Stimulated activated CD4-positive, alpha-beta T cell treated with anti-CD3 and anti-CD28 coated beads, Interleukin-4, amount 100 ng/mL, for 24 hours (primary cell): ENCODE measurements around the gene SMG6.
A peak's percentile ranks its signal among the peaks of the same experiment; 100 is the strongest.

ENCODE experiments used
- DNase-seq: peaks from one replicate; pipeline ENCODE4 v3.0.0-alpha.2; 2020

Gene SMG6

GRCh38 chr17:2040942-2041560, 262.5 kb downstream of the SMG6 start:
- no peak for DNase-seq

DNA sequence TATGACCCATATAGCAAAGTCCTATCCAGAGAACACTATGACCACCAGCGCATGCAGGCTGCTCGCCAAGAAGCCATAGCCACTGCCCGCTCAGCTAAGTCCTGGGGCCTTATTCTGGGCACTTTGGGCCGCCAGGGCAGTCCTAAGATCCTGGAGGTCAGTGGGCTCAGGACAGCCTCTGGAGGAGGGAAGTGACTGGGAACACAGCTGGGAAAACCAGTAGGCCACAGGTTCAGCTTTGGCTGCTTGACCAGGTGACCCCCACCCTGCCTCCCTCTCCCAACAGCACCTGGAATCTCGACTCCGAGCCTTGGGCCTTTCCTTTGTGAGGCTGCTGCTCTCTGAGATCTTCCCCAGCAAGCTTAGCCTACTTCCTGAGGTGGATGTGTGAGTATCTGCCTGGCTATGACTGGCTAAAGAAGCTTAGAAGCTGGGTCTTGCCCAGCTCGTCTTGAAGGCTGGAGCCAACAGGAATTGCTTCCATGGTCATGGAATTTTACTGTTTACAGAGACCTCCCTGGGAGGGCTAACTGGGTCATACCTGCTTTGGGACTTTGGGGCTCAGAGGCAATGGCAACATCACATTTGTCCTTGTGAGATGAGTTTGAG, 263.3 kb downstream of the SMG6 start:
- no peak for DNase-seq

DNA sequence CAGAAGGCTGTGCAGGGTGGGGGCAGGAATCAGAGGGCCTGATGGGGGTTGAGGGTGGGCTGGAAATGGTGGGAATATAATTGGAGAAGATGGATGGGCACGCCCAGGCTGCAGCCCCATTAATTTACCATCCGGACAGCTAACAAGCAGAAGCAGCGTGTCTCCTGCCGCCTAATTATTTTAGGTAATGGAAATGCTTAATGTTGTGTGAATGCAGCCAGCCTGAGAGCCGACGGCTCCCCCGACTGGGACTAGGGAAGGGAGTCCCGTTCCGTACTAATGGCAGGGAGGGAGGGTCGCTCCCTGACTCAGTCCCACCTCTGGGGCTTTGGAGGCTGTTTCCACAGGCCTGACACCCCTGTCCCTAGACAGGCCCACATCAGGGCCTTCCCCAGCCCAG, 266.4 kb downstream of the SMG6 start:
- DNase-seq: no peak

- no peak for DNase-seq
These were observed 267.8 kb downstream of the SMG6 start for GRCh38 chr17:2035541-2036488.

- no peak for DNase-seq
These were observed 268.6 kb downstream of the SMG6 start for GRCh38 chr17:2034806-2035540.

- DNase-seq: no peak
These were observed 269.4 kb downstream of the SMG6 start for GRCh38 chr17:2034157-2034556.

- no peak for DNase-seq
These were observed 270.4 kb downstream of the SMG6 start for GRCh38 chr17:2033153-2033552.

- DNase-seq: peak; percentile 68
These were observed 272.8 kb downstream of the SMG6 start for GRCh38 chr17:2030779-2031163.

DNA sequence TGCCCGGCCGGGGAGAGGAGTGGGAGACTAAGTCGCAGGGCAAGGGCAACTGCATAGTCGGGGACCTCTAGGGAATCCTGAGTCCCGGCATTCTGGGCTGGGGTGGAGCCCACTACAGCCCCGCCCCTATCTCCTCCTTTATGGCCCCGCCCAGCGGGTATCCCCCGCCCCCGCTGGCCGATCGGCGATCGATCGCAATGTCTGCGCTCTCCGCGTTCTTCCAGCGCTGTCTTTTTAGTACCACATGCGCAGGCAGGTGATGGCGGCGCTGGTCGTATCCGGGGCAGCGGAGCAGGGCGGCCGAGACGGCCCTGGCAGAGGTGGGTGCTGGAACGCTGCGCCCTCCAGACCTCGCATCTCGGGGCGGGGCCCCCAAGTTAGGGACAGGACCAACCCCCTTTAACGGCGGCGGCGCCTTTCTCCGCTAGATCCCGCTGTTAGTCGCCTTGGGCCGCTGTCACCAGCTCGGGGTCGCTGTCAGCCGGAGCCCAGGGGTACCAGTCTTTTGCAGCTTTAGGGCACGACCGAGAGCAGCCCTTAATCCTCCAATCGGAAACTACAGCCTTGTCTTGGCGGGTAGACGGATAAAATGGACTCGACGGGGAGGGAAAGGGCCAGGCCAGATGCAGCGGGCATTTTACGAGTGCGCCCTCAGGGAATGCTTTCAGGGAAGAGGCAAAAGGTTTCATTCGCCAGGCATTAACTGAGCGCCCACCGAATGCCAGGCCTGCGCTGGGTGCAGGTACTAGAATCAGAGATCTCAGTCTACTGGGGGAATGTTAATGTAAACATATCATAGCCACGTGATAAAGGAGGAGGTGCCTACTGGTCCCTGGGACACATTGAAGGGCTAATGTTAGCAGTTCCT, 273.4 kb downstream of the SMG6 start, which contains the start of gene DPH1:
TSS of gene DPH1 (plus strand) at position 243 of the 868 bp plus-strand sequence. CDS start at position 260, 17 bp downstream.
- peak; percentile 88 for DNase-seq

- DNase-seq: no peak
These were observed 274.8 kb downstream of the SMG6 start for GRCh38 chr17:2028737-2029136.

DNA sequence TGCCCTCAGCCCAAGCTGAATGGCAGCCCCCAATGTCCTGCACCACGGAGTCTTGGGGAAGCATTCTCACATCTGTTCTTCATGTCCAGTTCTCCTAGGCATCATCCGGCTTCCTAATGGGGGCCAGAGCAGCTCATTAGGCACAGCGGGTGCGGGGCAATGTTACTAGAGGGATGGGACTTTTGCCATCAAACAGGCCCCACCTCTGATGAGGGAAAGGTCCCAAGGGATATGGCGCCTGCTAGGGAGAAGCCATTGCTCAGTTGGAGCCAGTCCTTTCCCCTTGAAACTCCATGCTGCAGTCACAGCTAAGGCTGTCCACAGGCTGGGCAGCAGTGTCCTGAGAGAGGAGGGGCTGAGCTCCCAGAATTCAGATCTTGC, 275.4 kb downstream of the SMG6 start:
- DNase-seq: no peak

GRCh38 chr17:2027528-2028233, 275.9 kb downstream of the SMG6 start:
- no peak for DNase-seq

- DNase-seq: peak; percentile 28
These were observed 277.8 kb downstream of the SMG6 start for GRCh38 chr17:2025622-2026309.

GRCh38 chr17:2025220-2025621, 278.4 kb downstream of the SMG6 start, which contains the start of gene RTN4RL1:
Gene RTN4RL1 (minus strand): TSS chr17:2025334. CDS start chr17:2024865, 469 bp downstream.
- DNase-seq: peak; percentile 67

- DNase-seq: no peak
These were observed 278.9 kb downstream of the SMG6 start for GRCh38 chr17:2024572-2025219.

DNA sequence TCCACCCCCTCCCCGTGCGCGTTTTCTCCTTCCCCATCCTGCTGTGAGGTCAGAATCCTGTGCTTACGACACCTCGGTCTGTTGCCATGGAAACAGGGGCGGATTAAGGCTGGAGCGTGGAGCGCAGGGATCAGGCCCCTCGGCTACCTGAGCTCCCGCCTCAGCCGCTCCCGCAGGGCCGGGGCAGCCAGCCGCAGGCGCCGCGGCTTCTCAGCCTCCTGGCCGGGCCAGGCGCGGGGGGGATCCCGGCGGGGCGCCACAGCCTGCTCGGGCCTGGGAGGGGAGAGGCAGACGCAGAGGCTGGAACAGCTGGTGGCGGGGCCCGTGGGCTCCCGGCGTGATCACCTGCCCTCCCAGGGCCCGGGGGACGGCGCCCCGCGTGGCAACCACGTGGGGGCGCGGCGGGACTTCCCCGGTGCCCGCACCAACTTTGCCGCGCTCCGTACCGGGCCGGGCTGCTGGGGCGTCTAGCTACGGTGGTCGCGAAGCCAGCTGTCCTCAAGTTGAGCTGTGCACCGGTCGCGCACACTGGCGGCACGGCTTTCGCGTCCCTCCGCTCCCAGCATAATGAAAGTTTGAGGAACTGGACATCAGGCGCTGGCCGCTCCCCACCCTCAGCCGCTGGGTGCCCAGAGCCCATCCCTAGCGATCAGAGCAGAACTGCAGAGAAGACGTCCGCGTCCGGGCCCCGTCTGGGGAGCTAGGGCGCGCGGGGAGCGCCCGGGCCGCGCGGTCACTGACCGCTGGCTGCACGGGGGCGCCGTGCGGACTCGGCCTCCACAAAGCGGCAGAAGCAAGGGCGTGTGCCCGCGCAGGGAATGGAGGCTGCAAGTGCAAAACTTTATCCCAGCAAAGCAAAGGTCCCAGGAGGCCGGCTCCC, 279.7 kb downstream of the SMG6 start:
- peak; percentile 24 for DNase-seq

DNA sequence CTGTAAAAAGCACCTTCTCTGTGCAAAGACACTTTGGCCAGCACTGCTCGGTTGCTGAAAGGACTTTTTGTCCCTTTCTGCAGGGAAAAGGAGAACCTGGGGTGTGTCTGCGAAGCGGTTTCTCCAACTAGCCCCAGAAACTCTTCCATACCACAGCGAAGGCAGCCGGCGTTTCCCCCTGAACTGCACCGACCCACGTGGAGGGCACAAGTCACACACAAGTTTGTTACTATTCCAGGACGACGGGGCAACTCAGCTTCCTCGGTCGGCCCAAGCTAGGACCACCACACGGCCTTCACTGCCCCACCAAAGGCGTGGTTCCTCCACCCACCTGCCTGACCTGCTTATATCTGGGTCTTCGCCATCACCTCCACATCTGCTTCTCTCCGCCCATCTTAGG, 280.3 kb downstream of the SMG6 start:
- no peak for DNase-seq

DNA sequence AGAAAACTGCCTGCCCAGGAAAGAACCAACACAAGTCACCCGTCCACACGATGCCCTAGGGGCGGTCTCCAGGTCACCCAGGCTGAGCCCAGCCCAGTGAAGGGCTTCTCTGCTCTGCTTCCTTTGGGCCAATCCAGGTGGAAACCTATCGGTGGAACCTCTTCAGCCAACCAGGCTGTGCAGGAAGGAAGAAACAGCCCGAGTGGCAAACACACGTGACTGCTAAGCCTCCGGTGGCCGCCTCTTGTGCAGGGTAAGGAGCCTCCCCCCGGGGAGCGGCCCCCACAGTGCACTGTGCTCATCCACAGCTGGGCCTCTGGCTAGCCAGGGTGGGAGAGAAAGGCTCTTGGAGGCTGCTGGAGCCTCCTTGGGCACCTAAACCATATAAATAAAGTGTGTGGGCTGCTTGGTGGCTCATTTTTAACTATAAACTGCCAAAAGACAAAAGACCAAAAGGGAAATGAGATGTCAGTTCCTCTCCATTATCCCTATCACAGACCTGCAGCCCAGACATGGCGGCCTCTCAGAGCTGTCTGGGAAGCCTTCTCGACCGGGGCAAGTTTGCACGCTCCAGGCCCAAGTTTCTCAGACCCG, 280.8 kb downstream of the SMG6 start:
- no peak for DNase-seq

GRCh38 chr17:2020721-2021120, 282.9 kb downstream of the SMG6 start:
- no peak for DNase-seq
